ENCODE data around the gene NBPF3.
A peak's percentile ranks its signal among the peaks of the same experiment; 100 is the strongest.
"Not testable (repeated sequence)": the region's sequence is repeated elsewhere in the genome, so short reads cannot be mapped to it uniquely, and the experiment has no call there.

NBPF3 gene

GRCh38 chr1:21518774-21519455 lies 79.0 kb downstream of the NBPF3 start:
- no peak for DNase-seq (ENCODE audit: low spot score)

GRCh38 chr1:21519486-21520070 lies 79.6 kb downstream of the NBPF3 start:
- not testable (repeated sequence) for DNase-seq (ENCODE audit: low spot score)

GRCh38 chr1:21520899-21521716 lies 81.2 kb downstream of the NBPF3 start:
- DNase-seq (ENCODE audit: low spot score), result no peak

- DNase-seq (ENCODE audit: low spot score), result no peak
Observed at GRCh38 chr1:21521717-21522060, 81.8 kb downstream of the NBPF3 start.

GRCh38 chr1:21522525-21523038 lies 82.6 kb downstream of the NBPF3 start:
- DNase-seq (ENCODE audit: low spot score), result no peak

GRCh38 chr1:21523297-21523813 lies 83.4 kb downstream of the NBPF3 start:
- DNase-seq (ENCODE audit: low spot score), result no peak

- no peak for DNase-seq (ENCODE audit: low spot score)
Observed at GRCh38 chr1:21524220-21524619, 84.3 kb downstream of the NBPF3 start.

GRCh38 chr1:21524686-21525339 lies 84.9 kb downstream of the NBPF3 start:
- peak; percentile 55 for DNase-seq (ENCODE audit: low spot score)

- no peak for DNase-seq (ENCODE audit: low spot score)
Observed at GRCh38 chr1:21525340-21525717, 85.4 kb downstream of the NBPF3 start.

- DNase-seq (ENCODE audit: low spot score), result no peak
Observed at GRCh38 chr1:21526441-21526840, 86.5 kb downstream of the NBPF3 start.

- no peak for DNase-seq (ENCODE audit: low spot score)
Observed at GRCh38 chr1:21530368-21531016, 90.6 kb downstream of the NBPF3 start.

GRCh38 chr1:21531241-21531640 lies 91.3 kb downstream of the NBPF3 start:
- no peak for DNase-seq (ENCODE audit: low spot score)

- no peak for DNase-seq (ENCODE audit: low spot score)
Observed at GRCh38 chr1:21532496-21532895, 92.6 kb downstream of the NBPF3 start.

- no peak for DNase-seq (ENCODE audit: low spot score)
Observed at GRCh38 chr1:21532992-21533534, 93.1 kb downstream of the NBPF3 start.

- DNase-seq (ENCODE audit: low spot score), result no peak
Observed at GRCh38 chr1:21534146-21534545, 94.2 kb downstream of the NBPF3 start.
